Measurements from ENCODE around the gene NPHP1.
"Not testable (repeated sequence)": the region's sequence is repeated elsewhere in the genome, so short reads cannot be mapped to it uniquely, and the experiment has no call there.

Gene NPHP1

GRCh38 chr2:110190169-110190568 lies 14.6 kb downstream of the NPHP1 start:
- not testable (repeated sequence) for DNase-seq

DNA sequence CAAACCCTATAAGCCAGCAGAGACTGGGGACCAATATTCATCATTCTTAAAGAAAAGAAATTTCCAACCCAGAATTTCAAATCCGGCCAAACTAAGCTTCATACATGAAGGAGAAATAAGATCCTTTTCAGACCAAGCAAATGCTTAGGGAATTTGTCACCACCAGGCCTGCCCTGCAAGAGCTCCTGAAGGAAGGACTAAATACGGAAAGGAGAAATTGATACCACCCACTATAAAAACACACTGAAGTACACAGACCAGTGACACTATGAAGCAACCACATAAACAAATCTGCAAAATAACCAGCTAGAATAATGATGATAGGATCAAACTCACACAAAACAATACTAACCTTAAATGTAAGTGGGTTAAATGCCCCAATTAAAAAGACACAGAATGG lies 22.4 kb downstream of the NPHP1 start:
- no peak for DNase-seq

DNA sequence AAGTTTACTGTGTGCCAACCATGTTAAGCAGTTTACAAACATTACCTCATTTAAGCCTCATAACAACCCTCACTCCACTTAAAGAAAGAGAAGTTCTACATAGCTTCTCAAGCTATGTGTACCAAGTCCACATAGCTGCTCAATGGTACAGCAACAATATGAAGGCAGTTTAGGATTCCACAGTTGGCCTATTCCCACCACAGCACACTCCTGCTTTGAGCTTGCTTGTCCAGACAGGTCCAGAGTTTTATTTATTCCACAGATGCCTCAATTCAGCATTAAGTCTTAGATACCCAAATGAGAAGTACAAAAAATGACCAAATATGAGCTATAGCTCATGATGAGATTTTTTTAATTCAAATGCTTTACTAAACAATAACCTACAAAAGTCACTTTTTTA lies 24.8 kb downstream of the NPHP1 start:
- no peak for DNase-seq

- DNase-seq, result no peak
Measured at GRCh38 chr2:110173523-110173922, 31.3 kb downstream of the NPHP1 start.

DNA sequence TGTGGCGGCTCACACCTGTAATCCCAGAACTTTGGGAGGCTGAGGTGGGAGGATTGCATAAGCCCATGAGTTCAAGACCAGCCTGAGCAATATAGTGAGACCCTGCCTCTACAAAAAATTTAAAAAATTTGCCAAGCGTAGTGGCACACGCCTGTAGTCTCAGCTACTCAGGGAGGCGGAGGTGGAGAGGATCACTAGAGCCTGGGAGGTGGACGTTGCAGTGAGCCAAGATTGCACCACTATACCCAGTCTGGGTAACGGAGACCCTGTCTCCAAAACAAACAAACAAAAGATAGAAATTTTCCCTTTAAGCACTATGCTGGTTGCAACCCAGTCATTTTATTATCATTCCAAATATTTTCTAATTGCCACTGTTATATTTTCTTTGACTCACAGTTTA lies 32.3 kb downstream of the NPHP1 start:
- DNase-seq, result no peak

GRCh38 chr2:110170102-110170501 lies 34.7 kb downstream of the NPHP1 start:
- no peak for DNase-seq

DNA sequence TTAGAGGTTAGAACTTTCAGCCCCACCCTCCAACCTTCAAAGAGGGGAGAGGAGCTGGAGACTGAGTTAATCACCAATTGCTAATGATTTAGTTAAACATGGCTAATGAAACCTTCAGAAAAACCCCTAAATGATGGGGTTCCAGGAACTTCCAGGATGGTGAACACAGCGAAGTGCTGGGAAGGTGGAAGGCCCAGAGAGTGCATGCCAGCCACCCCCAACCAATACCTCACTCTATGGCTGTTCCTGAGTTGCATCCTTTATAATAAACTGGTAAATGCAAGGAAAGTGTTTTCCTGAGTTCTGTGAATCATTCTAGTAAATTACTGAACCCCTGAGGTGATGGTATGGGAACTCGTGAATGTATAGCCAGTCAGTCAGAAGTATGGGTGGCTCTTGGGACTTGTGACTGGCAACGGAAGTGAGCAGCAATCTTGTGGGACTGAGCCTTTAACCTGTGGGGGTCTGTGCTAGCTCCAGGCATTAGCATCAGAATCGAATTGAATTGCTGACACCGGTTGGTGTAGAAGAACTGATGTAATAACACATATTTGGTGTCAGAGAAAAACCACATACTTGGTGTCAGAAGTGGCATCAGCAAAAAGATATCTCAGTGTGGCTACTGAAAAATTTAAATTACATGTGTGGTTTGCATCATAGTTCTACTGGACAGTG lies 37.4 kb downstream of the NPHP1 start:
- no peak for DNase-seq

DNA sequence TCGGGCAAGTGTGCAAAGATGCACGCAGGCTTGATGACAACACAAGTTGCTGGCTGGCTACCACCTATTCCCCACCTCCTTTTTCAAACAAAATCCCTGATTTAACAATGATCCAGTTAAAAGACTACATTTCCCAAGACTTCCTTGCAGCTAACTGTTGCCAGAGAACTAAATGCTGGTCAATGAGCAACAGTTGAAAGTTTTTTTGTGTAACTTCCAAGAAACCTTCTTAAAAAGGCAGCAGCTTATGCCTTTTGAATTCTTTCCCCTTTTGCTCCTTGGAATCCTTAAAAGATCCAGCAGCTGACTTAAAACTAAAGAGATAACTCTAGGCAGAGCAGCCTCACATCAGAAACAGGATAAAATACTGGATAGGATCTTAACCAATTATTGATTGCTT lies 38.5 kb downstream of the NPHP1 start:
- no peak for DNase-seq

GRCh38 chr2:110157153-110157793 lies 47.5 kb downstream of the NPHP1 start:
- peak; percentile 58 for DNase-seq

DNA sequence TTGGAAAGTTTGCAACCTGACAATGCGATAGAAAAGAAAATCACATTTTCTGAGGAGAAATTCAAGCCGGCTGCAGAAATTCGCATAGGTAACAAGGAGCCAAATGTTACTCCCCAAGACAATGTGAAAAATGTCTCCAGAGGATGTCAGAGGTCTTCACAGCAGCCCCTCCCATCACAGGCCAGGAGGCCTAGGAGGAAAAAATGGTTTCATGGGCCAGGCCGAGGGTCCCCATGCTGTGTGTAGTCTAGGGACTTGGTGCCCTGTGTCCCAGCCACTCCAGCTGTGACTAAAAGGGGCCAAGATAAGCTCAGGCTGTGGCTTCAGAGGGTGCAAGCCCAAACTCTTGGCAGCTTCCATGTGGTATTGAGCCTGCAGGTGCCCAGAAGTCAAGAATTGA lies 50.0 kb downstream of the NPHP1 start:
- not testable (repeated sequence) for DNase-seq

- DNase-seq, result not testable (repeated sequence)
Measured at GRCh38 chr2:110154188-110154587, 50.6 kb downstream of the NPHP1 start.

- no peak for DNase-seq
Measured at GRCh38 chr2:110153416-110153815, 51.4 kb downstream of the NPHP1 start.

DNA sequence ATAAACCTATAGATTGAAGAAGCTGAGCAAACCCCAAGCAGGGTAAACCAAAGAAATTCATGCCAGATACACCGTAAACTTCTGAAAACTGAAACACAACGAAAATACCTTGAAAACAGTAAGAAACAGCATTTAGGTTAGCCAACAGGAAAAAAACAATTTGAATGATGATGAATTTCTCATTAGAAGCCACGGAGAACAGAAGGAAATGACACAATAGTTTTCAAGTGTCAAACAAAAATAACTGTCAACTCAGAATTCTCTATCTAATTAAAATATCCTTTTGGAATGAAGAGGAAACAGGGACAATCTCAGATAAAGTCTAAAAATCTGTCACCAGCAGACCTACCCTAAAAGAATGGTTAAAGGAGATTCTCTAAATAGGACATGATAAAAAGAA lies 51.9 kb downstream of the NPHP1 start:
- no peak for DNase-seq

- DNase-seq, result no peak
Measured at GRCh38 chr2:110149330-110150220, 55.2 kb downstream of the NPHP1 start.

DNA sequence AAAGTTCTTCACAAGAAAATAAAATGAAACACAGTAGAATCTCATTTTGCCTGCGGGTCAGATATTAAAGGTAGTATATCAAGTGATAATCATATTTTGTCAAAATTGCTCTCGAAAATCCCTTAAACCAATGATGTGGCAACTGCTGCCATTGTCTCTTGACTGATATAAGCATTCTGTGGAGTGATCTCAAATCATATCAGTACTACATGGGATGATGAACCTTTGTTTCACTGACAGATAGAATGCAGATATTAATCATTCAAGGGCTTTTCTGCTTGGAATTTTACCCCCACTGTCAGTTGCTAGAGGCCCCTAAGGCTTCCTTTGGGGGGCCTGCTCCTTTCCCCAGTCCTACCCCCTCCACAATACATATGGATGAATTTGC lies 57.9 kb downstream of the NPHP1 start:
- DNase-seq, result no peak

DNA sequence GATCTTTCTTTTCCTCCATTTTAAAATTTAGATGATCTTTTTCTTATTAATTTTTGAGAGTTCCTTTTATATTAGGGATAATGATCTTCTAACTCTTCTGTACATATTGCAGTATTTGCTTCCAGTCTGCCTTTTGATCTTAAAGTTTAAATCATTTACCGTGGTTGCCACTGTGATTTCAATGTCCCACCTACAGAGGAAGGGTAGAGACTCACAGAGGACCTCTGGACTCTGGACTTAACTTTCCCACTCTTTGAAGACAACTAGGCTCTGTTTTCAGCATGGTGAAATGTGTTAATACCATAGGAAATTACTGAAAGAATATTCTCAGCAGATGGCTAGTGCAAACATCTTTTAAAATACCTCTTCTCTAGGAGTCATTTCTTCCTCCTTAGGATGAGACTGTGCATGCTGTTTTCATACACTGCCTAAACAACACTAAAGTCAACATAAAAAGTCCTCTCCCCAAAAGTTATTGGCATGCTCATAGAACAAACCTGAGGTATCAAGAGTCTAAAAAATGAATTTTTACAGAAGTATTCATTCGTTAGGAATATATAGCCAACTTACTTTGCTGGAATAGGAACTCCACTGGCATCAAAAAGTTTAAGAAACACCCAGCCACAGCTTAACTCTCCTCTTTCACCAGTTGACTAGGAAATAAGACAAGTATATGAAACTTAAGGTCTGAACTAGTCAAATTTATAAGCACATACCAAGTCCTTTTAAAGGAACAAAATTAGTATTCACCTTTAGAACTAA lies 58.4 kb downstream of the NPHP1 start:
- DNase-seq, result no peak

DNA sequence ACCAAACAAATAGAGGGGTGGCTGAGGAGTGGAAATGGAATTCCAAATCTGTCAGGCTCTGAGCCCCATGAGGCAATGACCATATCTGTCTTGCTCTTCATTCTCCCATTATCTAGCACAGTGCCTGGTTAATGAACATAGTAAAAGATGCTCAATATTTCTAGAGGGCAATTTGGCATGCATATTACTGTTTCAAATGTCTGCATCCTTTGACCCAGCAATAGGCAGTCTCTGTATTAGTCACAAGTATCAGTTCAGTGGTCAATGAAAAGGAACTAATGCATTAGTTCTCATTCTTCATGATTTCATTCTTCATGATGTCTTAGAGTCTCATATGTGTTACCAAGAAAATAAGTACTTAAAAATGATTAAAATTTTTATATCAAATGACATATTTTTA lies 60.8 kb downstream of the NPHP1 start:
- no peak for DNase-seq

DNA sequence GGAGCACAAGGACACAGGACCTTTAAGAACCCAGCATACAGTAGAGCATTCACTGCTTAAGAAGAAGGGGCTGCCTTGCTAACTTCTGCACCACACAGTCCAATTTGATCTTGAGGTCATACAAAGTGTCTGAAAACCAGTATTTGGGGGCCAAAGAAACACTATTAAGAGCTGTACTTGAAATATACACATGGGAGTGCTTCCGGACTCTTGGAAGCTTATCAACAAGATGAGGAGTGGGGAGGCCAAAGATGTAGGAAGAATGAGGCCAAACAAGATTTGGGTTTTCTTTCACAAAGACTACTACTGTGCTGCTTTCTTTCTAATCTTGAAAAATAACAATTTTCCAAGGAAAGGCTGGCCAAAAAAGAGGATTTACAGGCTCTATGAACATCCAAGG lies 64.4 kb downstream of the NPHP1 start:
- DNase-seq, result no peak

DNA sequence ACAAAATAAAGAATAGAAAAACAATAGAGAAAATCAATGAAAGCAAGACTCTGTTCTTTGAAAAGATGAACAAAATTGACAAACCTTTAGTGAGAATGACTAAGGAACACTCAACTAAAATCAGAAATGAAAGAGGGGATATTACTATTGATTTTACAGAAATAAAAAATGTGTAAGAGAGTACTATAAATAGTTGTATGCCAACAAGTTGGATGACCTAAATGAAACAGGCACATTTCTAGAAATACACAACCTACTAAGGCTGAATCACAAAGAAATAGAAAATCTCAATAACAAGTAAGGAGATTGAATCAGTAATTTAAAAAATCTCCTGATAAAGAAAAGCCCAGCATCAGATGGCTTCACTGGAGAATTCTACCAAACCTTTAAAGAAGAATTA lies 70.8 kb downstream of the NPHP1 start:
- DNase-seq, result no peak

GRCh38 chr2:110131166-110131565 lies 73.6 kb downstream of the NPHP1 start:
- no peak for DNase-seq

DNA sequence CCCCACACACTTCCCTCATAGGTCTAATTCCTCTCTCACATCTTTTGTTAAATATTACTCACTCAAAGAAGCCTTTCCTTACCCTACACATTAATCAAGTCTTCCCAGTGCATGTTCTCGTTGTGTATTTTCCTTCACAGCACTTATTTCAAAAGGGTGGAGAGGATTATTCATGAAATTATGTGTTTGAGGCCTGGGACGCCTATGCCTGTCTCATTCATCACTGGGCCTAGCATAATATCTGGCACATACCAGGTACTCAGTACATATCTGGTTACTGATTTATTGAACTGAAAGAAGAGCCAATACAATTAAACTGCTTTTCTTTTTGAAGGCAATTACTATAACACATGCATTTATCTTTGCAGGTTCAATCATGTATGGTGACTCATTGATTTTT lies 74.1 kb downstream of the NPHP1 start:
- no peak for DNase-seq

DNA sequence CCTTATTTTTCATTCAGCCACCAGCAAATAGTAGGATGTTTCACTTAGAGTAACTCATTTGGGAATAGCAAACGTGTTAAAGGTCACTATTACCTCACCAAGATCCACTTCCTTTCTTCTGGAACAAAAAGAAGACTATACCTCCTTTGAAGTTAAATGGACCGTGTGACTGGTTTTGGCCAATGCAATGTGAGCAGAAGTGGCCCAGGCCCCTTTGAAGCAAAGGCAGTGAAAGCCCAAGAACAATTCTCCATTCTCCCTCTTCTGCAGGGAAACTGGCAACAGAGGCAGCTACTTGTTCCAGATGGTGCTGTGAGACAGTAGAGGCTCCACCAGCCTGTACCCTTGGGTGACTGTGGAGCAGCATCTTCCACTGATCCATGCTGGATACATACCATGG lies 77.9 kb downstream of the NPHP1 start:
- DNase-seq, result no peak

DNA sequence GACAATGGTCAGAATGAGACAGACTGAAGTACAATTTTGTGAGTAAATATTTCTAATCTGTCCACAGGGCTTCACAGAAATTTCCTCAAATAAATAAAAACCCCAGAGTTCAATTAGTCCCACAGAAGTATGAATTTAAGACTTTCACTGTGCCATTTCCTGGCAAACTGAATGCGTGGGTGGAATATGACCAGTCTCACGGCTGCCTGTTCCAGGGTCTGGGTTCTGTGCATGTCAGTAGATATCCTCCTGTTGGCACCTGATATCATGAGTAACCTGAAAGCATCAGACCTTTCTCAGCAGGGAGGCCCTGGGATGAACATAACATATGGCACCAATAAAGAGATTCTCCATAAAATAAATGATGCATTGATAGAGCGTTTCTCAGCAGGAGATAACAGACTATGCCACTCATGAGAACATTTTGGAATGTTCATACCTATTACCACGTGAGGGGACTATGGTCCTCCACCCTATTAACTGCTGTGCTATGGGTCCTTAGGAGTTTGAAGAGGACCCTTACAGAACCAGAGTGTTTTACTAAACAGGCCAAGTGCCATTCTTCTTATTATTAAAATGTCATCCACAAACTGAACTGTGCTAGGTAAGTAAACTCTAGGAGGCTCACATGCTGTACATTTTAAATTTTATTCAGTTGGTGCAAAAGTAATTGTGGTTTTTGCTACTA lies 78.6 kb downstream of the NPHP1 start:
- no peak for DNase-seq

All from eye (tissue), 1 donor.